GM19035 (cell line): ENCODE measurements around the gene LRFN2.

Experiments used
- ATAC-seq: cut with Tn5 transposase; IDR thresholded peaks from one replicate; pipeline ENCODE4 v1.9.1; 2021; ENCODE audit not compliant: unreplicated experiment

LRFN2 gene

DNA sequence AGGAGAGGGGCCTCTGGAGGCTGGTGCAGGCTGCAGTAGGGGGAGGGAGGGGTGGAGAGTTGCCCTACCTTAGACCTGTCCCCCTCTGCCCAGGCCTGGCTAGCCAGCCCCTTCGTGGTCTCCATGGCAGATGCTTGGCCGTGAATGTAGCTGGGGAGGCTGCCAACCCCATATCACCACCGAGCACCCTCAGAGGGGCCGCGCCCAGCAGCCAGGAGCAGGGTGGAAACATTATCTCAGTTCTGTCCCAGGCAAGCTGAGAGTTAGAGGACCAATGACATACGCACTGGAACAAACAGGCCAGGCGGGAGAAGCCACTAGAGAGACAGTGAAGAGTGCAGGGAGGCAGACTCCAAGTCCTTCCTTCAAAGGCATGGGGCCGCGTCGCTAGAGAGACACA lies 66.5 kb downstream of the LRFN2 start:
- ATAC-seq, result no peak

DNA sequence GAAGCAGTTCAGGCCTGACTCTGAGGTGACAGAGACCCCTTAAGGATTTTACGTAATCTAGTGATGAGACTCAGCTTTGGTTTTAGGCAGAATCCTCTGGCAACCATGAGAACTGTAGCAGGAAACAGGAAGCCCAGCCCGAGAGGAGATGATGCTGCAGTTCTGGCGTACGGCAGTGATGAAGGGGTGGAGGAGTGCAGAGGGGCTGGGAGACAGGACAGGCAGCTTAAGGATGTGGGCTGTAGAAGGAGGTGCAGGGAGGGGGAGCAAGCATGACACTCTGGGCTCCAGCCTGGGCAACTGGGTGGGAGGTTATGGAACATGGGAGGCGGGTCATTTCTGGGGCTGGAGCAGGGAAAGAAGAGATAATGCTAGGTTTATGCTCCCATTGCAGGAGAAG lies 67.1 kb downstream of the LRFN2 start:
- no peak for ATAC-seq

DNA sequence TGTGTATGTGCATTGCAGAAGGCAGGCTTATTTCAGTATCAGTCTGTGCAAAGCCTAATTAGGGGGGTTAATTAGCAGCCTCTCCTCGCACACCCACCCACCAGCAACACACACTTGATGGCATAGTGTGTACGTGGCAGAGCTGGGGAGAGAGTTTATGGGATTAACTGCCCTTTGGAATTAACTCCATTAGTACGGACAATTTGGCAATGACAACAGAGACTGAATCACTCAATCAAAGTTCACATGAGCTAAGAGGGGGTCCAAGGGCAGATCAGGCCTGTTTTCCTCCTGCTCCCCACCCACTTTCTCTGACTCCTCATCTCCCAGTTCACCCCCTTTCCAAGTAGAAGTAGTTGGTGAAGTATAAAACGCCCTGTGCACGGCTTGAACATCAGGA lies 69.5 kb downstream of the LRFN2 start:
- no peak for ATAC-seq

DNA sequence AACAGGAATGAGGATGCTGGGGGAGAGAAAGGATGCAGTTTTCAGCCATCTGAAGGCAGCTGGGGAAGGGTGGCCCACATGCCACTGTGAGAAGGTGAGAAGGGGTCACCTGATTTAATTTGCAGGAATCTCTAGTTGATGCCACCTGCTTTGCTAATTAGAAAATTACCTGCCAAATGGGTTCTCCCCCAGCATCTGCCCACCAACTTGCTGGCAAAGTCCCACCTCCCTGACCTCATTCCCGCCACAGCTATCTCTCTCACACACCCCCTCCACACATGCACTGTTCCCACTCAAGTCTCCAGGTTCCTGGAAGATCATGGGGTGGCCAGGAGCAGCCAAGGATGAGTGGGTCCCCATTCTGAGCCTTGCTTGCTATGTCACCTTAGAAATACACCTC lies 70.7 kb downstream of the LRFN2 start:
- no peak for ATAC-seq

DNA sequence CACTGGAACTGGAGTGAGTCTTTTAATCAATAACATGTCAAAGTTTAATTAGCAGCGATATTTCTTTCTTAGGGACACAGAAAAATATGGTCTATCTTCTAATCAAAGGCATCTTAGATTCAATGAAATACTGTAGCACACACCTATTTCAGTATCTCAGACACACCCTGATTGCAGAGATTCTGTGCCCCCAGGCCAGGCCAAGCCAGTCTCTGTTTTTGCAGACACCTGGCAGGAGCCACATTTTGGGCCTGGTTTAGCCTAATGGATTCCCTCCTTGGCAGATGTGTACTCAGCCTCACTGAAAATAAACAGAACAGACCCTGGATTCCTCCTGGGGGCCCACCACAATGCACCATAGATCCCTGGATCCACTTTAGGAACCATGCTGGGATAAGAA lies 74.8 kb downstream of the LRFN2 start:
- ATAC-seq, result no peak

DNA sequence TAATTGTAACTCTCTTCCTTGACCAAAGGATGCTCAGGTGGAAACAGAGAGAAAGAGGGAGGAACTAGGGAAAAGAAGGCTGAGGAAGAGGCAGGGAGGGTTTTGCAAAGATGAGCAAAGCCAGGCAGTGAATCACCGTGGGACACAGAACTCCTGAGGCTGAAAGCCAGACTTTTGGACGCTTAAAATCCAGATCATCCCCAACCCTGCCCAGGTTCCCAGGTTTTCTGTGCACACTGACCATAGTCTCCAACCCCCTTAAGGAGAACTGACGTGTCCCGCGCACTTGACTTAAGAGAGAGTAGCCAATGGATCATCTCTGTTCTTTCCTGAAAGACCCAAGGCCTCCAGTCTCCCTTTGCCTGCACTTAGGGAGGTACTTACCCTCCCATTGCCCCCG lies 75.3 kb downstream of the LRFN2 start:
- ATAC-seq, result no peak

DNA sequence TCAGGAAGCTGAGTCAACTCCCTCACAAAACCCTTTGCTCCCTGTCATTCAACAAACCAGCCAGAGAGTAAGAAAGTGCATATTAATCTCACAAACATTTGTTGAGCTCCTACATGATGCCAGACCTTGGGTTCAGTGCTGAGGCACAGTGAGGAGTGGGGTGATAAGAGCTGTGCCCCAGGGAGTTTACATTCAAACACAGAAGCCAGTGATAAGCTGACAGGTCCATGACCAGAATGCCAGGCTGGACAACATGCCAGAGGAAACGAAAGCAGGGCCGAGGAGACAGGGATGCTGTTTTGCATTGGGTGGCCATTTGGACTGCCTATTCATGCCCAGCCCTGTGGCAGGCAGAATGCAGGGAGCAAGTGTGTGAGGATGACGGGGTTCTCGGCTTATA lies 76.7 kb downstream of the LRFN2 start:
- no peak for ATAC-seq

DNA sequence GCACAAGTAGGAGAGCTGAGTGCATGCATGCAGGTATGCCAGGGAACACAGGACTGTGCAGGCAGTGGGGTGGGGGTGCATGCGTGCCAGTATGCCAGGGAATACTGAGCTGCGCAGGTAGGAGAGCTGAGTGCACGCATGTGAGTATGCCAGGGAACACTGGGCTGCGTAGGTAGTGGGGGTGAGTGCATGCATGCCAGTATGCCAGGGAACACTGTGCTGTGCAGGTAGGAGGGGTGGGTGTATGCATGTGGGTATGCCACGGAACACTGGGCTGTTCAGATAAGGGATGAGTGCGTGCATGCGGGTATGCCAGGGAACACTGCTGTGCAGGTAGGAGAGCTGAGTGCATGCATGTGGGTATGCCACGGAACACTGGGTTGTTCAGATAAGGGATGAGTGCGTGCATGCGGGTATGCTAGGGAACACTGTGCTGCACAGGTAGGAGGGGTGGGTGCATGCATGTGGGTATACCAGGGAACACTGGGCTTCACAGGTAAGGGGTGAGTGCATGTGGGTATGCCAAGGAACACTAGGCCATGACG lies 77.4 kb downstream of the LRFN2 start:
- ATAC-seq, result no peak

DNA sequence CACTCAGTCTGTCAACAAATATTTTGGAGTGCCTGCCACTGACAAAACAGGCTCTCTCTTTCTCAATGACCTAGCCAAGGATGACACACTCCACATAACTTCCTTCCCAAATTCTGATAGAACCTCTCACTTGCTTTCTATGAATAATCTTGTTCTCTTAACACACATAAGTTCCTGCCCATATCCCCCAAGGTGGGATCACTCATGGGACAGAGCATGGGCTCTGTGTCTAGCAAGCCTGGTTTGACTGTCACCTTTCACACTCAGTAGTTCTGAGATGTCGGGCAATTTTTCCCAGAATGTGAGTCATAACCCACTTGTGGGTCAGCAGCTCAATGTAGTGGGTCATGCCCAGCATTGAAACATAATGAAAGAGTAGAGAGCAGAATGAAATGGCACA lies 78.1 kb downstream of the LRFN2 start:
- ATAC-seq, result no peak

DNA sequence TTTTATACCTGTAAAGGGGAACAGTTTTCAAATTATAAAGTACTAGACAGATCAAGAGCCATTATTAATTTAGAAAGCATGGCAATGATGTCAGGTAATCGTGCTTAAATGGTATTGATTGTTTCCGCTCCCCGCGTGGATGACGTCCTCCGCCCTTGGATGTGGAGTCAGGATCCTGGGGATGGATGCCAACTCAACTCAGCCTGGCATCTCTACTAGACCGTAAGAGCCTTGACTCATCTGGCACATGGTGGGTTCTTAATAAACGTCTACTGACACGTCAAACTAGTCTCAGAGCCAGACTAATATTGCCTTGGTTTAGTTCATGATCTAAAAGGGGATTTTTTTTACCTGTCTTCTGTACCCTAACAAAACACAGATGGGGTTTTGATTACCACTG lies 80.2 kb downstream of the LRFN2 start:
- ATAC-seq, result no peak

DNA sequence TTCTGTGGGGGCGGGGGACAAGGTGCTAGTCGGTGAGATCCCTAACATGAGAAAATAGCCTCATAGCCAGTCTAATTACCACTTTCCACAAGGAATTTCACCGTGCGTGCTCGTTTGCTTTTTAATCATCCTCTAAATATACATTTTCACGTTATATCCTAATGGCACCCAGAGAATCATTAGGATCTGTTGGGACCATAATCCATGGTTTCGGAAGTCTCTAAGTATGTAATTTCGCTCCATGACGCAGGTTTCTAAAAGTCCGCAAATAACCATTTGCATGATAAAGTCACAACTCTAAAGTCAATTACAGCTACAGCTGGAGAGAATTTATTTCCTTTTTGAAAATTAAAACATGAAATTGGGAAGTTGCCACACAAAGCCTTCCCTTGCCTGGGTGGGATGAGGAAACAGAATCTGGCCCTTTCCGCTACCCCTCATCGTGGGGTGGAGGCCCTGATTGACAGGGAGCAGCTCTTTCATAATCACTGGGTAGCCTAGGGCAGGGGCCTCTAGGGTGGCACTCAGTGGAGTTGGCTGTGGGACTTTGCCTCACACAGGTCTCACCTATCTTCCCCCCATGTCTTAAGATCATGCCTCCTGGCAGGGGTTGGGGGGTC lies 81.9 kb downstream of the LRFN2 start:
- ATAC-seq, result no peak

DNA sequence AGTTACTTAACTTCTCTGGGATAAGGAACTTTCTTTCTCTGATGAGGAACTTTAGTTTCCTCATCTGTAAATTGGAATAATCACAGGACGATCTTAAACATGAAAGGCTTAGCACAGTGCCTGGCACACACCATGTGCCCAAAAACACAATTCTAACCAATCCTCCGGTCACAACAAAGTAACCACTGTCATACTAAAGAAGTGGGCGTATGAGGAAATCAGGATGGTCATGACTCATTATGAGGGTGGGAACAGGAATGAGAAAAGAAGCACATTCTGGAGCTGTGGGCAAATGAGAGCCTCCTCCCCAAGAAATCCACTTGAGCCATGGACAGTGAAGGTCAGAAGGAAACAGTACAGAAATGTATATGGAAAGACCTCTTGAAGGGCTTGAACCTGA lies 82.9 kb downstream of the LRFN2 start:
- no peak for ATAC-seq

DNA sequence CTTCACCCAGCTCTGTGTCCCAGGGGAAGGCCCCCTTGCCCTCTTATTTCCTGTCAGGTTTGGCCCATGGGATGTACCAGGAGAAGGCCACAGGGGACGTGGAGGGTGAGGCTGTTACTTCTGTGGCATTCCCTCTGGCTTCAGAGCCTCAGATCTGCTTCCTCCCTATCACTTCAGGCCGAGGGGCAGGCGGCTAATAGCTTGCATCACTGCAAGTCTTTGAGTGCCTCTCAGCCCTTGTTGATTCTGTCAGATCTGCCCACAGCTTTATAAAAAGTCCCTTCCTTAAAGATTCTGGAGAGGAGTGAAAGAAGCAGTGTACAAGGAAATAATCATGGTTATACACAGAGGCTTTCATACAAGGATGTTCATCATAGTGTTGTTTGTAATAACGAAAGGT lies 86.9 kb downstream of the LRFN2 start:
- no peak for ATAC-seq

DNA sequence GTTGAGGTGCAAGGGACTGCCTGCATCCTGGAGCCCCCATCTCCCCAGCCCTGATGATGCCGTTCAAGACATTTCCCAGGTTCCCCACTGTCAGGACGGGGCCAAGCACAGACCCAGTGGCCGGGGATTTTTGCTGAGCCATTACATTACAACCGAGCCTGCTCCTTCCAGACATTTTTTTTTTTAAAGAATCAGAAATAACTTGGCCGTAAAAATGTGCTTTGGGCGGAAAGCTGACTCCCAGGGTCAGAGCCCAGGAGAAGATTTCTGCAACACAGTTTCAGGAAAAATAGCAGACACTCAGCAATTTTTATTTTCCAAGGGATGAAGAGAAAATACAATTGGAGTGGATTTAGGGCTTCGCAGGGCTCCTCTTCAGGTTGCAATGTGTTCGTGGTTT lies 87.9 kb downstream of the LRFN2 start:
- ATAC-seq, result no peak

DNA sequence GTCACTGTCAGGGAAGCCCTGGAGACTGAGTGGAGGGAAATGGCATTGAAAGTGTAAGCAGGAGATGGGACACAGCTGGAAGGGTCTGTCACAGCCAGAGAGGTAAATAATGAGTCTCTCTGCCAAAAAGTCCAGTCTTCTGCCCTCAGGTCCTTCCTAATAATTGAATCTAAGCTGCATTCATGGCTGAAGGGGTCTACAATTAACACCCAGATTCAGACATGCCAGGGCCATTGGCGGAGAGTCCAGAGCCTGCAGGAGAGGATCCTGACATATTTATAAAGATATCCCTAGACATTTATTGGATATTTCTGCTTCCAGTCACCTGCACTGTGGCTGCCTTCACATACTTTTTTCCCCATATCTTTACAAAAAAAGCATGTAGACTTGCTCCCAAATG lies 89.0 kb downstream of the LRFN2 start:
- no peak for ATAC-seq

DNA sequence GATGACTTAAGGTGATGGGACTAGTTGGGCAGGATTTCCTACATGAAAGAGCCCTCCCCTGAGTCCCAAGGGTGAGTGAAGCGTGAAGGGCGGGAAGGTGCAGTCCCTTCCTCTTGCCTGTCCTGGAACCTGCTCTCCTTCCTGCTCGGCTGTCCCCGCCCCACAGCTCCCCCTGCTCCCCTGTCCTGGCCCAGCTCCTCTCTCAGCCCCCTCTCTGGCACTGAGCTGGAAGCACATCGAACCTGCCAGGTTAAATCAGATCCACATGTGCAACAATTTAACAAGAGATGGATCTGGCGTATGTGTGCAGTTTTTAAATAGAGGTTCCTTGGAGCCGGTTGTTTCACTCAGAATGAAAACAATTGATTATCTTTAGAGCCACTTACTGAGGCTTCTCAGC lies 95.0 kb downstream of the LRFN2 start:
- no peak for ATAC-seq

DNA sequence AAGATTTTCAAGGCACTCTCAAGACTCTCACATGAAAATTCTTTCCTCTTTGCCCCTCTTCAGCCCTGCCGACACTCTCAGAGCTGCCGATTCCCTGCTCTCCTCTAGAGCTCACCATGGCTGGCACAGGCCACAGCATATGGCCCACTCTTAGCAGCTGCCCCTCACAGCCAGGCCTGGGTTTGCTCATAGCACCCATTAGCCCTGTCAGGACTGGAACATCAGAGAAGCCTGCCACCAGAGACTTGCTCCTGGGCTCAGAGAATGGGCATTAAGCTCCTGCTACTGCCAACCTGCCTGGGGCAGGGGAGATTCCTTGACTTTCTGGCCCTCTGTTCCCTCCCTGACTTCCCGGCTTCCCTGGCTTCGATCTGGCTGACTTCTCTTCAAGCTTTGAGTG lies 96.7 kb downstream of the LRFN2 start:
- no peak for ATAC-seq

DNA sequence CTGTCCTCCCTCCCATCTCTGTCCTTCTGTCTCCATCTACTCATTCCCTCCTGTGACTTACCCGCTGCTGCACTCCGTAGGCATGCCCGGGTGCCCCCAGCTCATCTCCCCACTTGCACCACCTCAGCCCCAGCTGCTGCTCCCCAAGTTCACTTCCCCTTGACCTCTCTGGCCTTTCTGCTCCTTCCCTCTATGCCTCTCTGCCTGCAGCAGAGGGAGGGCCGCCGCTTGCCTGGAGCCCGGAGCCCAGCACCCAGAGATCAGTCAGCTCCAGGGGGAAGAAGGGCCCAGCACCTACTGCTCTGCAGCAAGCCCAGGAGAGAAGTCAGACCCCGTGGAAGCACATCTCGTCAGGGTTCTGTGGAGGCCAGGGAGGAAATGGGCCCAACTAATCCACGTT lies 97.4 kb downstream of the LRFN2 start:
- ATAC-seq, result no peak

DNA sequence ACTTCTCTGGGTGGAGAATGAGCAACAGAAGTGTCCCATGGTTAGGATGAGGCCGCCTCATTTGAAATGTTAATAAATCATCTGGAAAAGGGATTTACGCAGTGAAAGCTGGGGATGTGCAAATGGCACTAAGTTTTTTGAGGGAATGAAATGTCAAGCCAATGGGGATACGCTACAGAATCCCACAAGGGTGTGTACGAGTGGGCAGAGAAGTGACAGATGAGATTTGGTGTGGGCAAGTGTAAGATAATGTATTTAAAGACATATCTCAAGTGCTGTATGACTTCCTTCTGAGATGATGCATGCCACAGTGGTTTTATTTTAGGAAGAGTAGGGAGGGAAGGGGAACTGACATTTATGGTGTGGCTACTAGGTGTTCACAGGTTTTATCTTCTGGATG lies 100.6 kb downstream of the LRFN2 start:
- ATAC-seq, result no peak

DNA sequence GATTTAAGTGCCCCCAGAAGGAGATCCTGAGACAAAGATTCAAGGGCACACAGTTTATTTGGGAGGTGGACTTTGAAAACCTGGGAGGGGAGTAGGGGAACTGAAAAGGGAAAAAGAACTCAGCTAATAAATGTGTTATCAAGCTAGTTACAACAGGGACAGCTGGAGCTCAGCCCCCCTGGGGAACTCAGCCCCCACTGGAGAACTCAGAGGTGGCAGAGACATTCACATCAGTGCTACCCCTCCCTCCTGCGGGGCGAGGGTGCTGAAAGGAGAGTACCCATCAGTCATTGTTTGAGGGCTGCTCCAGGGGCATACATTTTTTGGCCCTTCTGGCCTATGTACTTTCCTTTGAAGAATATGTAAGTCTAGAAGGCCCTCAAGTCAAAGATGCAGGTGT lies 101.4 kb downstream of the LRFN2 start:
- ATAC-seq, result no peak

DNA sequence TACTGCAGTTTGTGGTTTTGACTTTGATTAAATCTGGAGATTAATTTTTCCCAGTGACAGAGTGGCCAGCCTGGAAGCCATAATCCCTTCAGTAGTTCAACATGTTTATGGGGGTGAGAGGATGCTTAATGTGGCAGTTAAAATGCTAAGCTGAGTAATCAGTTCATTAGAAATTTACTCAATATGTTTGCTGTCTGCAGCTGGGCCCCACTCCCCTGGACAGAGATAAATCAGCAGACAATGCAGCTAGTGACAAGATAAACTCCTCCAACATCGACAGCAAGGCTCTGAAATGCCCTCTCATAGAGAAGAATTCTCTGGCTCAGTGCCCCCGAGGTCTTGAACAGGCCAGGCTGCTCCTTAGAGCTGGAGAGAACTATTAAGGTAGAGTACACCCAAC lies 101.9 kb downstream of the LRFN2 start:
- no peak for ATAC-seq

DNA sequence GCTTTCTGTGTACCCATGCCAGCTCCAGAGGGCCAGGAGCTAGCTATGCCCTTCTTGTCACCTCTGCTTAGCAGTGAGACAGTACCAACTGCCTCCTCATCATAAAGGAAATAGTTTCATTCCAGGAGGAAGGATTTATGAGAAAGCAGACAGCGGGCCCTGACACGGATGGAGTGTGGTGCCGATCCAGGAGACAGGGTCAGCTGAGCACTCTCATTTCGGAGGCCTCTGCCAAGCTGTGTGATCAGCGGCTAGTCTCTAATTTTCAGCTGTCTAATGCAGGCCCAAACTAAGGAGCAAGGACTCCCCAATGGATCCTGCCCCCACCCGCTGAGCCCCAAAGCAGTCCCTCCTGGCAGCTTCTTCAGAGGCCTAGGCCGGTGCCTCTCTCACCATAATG lies 103.1 kb downstream of the LRFN2 start:
- no peak for ATAC-seq

DNA sequence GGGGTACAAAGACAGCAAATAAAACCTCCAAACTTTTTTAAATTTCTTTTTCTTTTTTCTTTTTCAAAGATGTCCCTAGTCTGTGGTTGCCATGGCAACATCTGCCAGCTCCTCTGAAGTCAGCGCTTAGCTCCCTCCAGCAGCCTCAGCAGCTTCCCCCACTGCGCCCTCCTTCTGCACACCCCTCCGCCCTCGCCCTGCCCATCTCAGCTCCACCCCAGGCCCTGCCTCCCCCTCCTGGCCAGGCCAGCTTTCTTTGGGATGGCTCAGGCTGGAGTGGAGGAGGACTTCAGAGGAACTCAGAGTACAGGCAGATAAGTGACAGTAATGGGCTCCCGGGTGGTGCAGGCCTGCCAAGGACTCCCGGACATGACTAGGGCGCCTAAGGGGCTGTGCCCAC lies 104.6 kb downstream of the LRFN2 start:
- no peak for ATAC-seq

DNA sequence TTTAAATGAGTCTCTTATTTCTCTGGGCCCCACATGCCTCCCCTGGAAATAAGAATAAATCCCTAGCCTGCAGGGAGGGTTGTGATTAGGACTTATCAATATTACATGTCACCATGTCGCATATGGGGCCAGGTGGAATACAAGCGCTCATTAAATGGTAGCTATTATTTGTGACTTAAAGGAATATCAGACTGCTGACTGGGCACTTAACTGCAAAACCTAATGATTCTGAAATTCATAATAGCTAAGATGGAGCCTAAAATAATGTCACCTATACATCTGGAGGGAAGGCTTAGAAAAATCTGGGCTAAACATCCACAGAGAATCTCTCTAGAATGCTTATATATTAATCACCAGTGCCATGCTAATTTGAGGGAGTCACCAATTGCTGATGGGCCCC lies 106.5 kb downstream of the LRFN2 start:
- ATAC-seq, result no peak
